H1 (cell line): ENCODE data around the gene CTNNA3. TPM values are rescaled to one million over a fixed set of nuclear protein-coding genes. Genes with fewer than 3 reads are reported as not detected.

ENCODE experiments used
- ASH2L ChIP-seq: fragments of 200-600, 300-600 bp; sonication (generic); IDR thresholded peaks from one replicate; pipeline ENCODE4 v1.7.1; 2017; ENCODE audit warnings: low read length
- BRCA1 ChIP-seq: IDR thresholded peaks from 2 replicates; pipeline ENCODE4 v1.6.1; 2012; ENCODE audit warnings: low read depth, low read length, improper control_type of control experiment
- CEBPB ChIP-seq: IDR thresholded peaks from 2 replicates; pipeline ENCODE4 v1.6.1; 2012; ENCODE audit warnings: low read depth, low read length
- CHD2 ChIP-seq: IDR thresholded peaks from 2 replicates; pipeline ENCODE4 v1.6.1; 2012; ENCODE audit warnings: low read length, improper control_type of control experiment
- EGR1 ChIP-seq: IDR thresholded peaks from 2 replicates; pipeline ENCODE4 v1.6.1; 2011; ENCODE audit warnings: low read depth, low read length, borderline replicate concordance
- FOSL1 ChIP-seq: IDR thresholded peaks from 2 replicates; pipeline ENCODE4 v1.6.1; 2011; ENCODE audit warnings: mild to moderate bottlenecking, low read depth, low read length, moderate library complexity; ENCODE audit not compliant: insufficient read depth
- GABPA ChIP-seq: IDR thresholded peaks from 2 replicates; pipeline ENCODE4 v1.6.1; 2011; ENCODE audit warnings: mild to moderate bottlenecking, low read length, moderate library complexity, borderline replicate concordance; ENCODE audit not compliant: insufficient read depth
- TEAD4 ChIP-seq: IDR thresholded peaks from 2 replicates; pipeline ENCODE4 v1.6.1; 2012; ENCODE audit warnings: low read depth, low read length, inconsistent platforms, mixed read lengths
- YY1 ChIP-seq: IDR thresholded peaks from 2 replicates; pipeline ENCODE4 v1.6.1; 2011; ENCODE audit warnings: low read depth, mild to moderate bottlenecking, low read length
- ZNF274 ChIP-seq: IDR thresholded peaks from 2 replicates; pipeline ENCODE4 v1.7.0; 2012; ENCODE audit warnings: low read length, borderline replicate concordance; ENCODE audit errors: extremely low read depth
- polyA plus RNA-seq, 7 experiments: library from polyadenylated mRNA; depleted of rRNA in 3 of 7; stranded (reverse) in 5 of 7; unstranded in 2 of 7; fragments of >200 nt in 5 of 7; fragments of 200-250 nt in 2 of 7; gene quantifications; 1 replicate in 5 of 7; 2 replicates in 1 of 7; 4 replicates in 1 of 7; pipeline versions ENCODE4 v1.2.1 to v1.2.3, GENCODE V29; 2011 to 2013; ENCODE audit warnings: missing spikeins in 2 of 7, mixed read lengths in 2 of 7
- total RNA-seq: library from RNA; stranded (reverse); fragmentation: NEBNext Ultra II Directional; extraction: Animal tissue kit (Norgen Biotek cat#: 25700); gene quantifications from 2 replicates; pipeline ENCODE4 v1.2.1, GENCODE V29; 2021
- TF ChIP-seq, protein P1 (sequence below): fragments of 300-600 bp; sonication (generic); IDR thresholded peaks from 2 replicates; pipeline ENCODE4 v1.7.1; 2012; ENCODE audit warnings: low read length, moderate library complexity, mild to moderate bottlenecking, inconsistent platforms; ENCODE audit not compliant: insufficient replicate concordance
- TF ChIP-seq, protein P2 (sequence below): IDR thresholded peaks from 2 replicates; pipeline ENCODE4 v1.6.1; 2012; ENCODE audit warnings: inconsistent platforms

The CTNNA3 gene
- total and polyA plus RNA-seq, 2 of the 8 experiments (the other 6 are each of a cell fraction or from before 2014, with no cell fraction given) = 1.3 to 1.5 TPM

DNA sequence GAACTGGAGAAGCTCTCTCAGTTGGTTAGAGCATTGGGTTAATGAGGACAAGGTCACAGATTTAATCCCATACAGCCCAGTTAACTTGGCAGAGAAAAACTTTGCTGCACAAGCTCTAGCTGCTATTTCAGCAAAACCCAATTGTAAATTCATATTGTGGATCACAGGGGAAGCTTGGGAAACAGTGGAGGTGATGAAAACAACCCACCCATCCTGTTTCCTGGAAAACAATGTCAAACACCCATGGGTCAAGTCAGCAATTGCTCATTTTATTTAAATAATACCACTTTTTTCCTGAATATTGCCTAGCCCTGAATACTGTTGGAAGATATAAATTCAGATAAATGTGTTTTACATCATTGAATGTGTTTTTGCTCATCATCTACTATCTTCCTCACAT, 1670.8 kb downstream of the CTNNA3 start (continued):
- TF ChIP-seq, protein P1, sequence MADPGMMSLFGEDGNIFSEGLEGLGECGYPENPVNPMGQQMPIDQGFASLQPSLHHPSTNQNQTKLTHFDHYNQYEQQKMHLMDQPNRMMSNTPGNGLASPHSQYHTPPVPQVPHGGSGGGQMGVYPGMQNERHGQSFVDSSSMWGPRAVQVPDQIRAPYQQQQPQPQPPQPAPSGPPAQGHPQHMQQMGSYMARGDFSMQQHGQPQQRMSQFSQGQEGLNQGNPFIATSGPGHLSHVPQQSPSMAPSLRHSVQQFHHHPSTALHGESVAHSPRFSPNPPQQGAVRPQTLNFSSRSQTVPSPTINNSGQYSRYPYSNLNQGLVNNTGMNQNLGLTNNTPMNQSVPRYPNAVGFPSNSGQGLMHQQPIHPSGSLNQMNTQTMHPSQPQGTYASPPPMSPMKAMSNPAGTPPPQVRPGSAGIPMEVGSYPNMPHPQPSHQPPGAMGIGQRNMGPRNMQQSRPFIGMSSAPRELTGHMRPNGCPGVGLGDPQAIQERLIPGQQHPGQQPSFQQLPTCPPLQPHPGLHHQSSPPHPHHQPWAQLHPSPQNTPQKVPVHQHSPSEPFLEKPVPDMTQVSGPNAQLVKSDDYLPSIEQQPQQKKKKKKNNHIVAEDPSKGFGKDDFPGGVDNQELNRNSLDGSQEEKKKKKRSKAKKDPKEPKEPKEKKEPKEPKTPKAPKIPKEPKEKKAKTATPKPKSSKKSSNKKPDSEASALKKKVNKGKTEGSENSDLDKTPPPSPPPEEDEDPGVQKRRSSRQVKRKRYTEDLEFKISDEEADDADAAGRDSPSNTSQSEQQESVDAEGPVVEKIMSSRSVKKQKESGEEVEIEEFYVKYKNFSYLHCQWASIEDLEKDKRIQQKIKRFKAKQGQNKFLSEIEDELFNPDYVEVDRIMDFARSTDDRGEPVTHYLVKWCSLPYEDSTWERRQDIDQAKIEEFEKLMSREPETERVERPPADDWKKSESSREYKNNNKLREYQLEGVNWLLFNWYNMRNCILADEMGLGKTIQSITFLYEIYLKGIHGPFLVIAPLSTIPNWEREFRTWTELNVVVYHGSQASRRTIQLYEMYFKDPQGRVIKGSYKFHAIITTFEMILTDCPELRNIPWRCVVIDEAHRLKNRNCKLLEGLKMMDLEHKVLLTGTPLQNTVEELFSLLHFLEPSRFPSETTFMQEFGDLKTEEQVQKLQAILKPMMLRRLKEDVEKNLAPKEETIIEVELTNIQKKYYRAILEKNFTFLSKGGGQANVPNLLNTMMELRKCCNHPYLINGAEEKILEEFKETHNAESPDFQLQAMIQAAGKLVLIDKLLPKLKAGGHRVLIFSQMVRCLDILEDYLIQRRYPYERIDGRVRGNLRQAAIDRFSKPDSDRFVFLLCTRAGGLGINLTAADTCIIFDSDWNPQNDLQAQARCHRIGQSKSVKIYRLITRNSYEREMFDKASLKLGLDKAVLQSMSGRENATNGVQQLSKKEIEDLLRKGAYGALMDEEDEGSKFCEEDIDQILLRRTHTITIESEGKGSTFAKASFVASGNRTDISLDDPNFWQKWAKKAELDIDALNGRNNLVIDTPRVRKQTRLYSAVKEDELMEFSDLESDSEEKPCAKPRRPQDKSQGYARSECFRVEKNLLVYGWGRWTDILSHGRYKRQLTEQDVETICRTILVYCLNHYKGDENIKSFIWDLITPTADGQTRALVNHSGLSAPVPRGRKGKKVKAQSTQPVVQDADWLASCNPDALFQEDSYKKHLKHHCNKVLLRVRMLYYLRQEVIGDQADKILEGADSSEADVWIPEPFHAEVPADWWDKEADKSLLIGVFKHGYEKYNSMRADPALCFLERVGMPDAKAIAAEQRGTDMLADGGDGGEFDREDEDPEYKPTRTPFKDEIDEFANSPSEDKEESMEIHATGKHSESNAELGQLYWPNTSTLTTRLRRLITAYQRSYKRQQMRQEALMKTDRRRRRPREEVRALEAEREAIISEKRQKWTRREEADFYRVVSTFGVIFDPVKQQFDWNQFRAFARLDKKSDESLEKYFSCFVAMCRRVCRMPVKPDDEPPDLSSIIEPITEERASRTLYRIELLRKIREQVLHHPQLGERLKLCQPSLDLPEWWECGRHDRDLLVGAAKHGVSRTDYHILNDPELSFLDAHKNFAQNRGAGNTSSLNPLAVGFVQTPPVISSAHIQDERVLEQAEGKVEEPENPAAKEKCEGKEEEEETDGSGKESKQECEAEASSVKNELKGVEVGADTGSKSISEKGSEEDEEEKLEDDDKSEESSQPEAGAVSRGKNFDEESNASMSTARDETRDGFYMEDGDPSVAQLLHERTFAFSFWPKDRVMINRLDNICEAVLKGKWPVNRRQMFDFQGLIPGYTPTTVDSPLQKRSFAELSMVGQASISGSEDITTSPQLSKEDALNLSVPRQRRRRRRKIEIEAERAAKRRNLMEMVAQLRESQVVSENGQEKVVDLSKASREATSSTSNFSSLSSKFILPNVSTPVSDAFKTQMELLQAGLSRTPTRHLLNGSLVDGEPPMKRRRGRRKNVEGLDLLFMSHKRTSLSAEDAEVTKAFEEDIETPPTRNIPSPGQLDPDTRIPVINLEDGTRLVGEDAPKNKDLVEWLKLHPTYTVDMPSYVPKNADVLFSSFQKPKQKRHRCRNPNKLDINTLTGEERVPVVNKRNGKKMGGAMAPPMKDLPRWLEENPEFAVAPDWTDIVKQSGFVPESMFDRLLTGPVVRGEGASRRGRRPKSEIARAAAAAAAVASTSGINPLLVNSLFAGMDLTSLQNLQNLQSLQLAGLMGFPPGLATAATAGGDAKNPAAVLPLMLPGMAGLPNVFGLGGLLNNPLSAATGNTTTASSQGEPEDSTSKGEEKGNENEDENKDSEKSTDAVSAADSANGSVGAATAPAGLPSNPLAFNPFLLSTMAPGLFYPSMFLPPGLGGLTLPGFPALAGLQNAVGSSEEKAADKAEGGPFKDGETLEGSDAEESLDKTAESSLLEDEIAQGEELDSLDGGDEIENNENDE = no peak
- TF ChIP-seq EGR1 (no peak), CEBPB (no peak), ZNF274 (no peak), BRCA1 (no peak), ASH2L (no peak), GABPA (no peak), CHD2 (no peak), FOSL1 (no peak), TEAD4 (no peak), YY1 (no peak)
- TF ChIP-seq, protein P2, sequence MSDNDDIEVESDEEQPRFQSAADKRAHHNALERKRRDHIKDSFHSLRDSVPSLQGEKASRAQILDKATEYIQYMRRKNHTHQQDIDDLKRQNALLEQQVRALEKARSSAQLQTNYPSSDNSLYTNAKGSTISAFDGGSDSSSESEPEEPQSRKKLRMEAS = no peak
